Suprapubic skin (tissue), 4 donors: ENCODE measurements around the gene RNASE2.

Experiments
- POLR2A ChIP-seq, 2 donors: fragments of 450-650 bp; IDR thresholded peaks; one replicate each; pipeline ENCODE4 v1.6.1; 2017; ENCODE audit warnings: antibody characterized with exemption in 2 of 2, mild to moderate bottlenecking in 2 of 2, moderate library complexity in 2 of 2
- POLR2AphosphoS5 ChIP-seq, 3 donors: sonication (generic); formaldehyde crosslinking; IDR thresholded peaks; one replicate each; pipeline ENCODE4 v1.6.1; 2017; ENCODE audit warnings: antibody characterized with exemption in 3 of 3
- TF ChIP-seq, protein P1 (sequence below), 2 donors: fragments of 200-600 bp in 1 of 2; fragments of 450-650 bp in 1 of 2; sonication (generic) in 1 of 2; IDR thresholded peaks; one replicate each; pipeline ENCODE4 v1.5.1; 2016 to 2019; ENCODE audit warnings: antibody characterized with exemption in 2 of 2, mild to moderate bottlenecking in 1 of 2, moderate library complexity in 1 of 2

DNA sequence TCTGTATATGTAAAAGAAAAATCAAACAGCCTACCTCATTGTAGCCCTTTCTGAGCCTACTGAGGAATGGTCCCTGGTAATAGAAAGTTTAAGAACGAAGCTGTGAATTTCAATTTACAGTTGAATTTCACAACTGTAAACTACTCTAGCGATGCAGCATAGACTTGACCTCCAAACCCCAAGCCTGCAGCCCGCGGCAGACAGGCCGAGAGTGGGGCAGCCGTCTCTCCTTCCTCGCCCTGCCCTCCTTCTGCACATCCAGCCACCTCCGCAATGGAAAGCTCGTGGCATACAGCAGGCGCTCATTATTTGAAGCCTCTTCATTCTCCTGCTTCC, 15.3 kb downstream of the RNASE2 start:
- TF ChIP-seq POLR2AphosphoS5 (IDR thresholded peaks at IDR 0.05) = no peak
- TF ChIP-seq, protein P1, sequence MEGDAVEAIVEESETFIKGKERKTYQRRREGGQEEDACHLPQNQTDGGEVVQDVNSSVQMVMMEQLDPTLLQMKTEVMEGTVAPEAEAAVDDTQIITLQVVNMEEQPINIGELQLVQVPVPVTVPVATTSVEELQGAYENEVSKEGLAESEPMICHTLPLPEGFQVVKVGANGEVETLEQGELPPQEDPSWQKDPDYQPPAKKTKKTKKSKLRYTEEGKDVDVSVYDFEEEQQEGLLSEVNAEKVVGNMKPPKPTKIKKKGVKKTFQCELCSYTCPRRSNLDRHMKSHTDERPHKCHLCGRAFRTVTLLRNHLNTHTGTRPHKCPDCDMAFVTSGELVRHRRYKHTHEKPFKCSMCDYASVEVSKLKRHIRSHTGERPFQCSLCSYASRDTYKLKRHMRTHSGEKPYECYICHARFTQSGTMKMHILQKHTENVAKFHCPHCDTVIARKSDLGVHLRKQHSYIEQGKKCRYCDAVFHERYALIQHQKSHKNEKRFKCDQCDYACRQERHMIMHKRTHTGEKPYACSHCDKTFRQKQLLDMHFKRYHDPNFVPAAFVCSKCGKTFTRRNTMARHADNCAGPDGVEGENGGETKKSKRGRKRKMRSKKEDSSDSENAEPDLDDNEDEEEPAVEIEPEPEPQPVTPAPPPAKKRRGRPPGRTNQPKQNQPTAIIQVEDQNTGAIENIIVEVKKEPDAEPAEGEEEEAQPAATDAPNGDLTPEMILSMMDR (IDR thresholded peaks at IDR 0.05) = no peak
- no peak for TF ChIP-seq POLR2A (IDR thresholded peaks at IDR 0.05)
